Trophoblast cell (in vitro differentiated cells and primary cell): ENCODE results near the gene AJM1.

Experiments
- DNase-seq, 2 donors: peaks; one replicate each; pipeline ENCODE4 v3.0.0-alpha.2; 2016
- H2AFZ ChIP-seq: 2 replicates; pipeline ENCODE4 v1.6.1; 2013; ENCODE audit warnings: low read length, moderate library complexity, mild to moderate bottlenecking; ENCODE audit not compliant: insufficient read depth, poor library complexity
- H2AK5ac ChIP-seq: 2 replicates; pipeline ENCODE4 v1.6.1; 2013; ENCODE audit warnings: mild to moderate bottlenecking, low read length
- H2BK120ac ChIP-seq: 2 replicates; pipeline ENCODE4 v1.6.1; 2013; ENCODE audit warnings: low read length, mild to moderate bottlenecking, moderate library complexity; ENCODE audit not compliant: insufficient read depth, poor library complexity
- H2BK12ac ChIP-seq: 2 replicates; pipeline ENCODE4 v1.6.1; 2013; ENCODE audit warnings: mild to moderate bottlenecking, low read length, moderate library complexity
- H2BK5ac ChIP-seq: 2 replicates; pipeline ENCODE4 v1.6.1; 2013; ENCODE audit warnings: low read length, low read depth, moderate library complexity, mild to moderate bottlenecking; ENCODE audit not compliant: poor library complexity
- H3K14ac ChIP-seq: 2 replicates; pipeline ENCODE4 v1.6.1; 2013; ENCODE audit warnings: mild to moderate bottlenecking, low read length
- H3K18ac ChIP-seq: 2 replicates; pipeline ENCODE4 v1.6.1; 2013; ENCODE audit warnings: mild to moderate bottlenecking, low read length
- H3K23ac ChIP-seq: 2 replicates; pipeline ENCODE4 v1.6.1; 2013; ENCODE audit warnings: low read length
- H3K27ac ChIP-seq: 2 replicates; pipeline ENCODE4 v1.5.1; 2013; ENCODE audit warnings: low read depth, mild to moderate bottlenecking, inconsistent platforms, low read length, moderate library complexity
- H3K27me3 ChIP-seq: 2 replicates; pipeline ENCODE4 v1.6.1; 2013; ENCODE audit warnings: inconsistent platforms, mild to moderate bottlenecking, low read length, moderate library complexity; ENCODE audit not compliant: insufficient read depth
- H3K36me3 ChIP-seq, 2 experiments: 1 replicate in 1 of 2; 2 replicates in 1 of 2; pipeline ENCODE4 v1.6.1; 2013; ENCODE audit warnings: low read length in 2 of 2, mild to moderate bottlenecking in 2 of 2, moderate library complexity in 1 of 2; ENCODE audit not compliant: insufficient read depth in 2 of 2, control insufficient read depth in 1 of 2
- H3K4ac ChIP-seq: 2 replicates; pipeline ENCODE4 v1.6.1; 2013; ENCODE audit warnings: low read depth, mild to moderate bottlenecking, low read length, moderate library complexity
- H3K4me1 ChIP-seq, 2 experiments: 1 replicate in 1 of 2; 2 replicates in 1 of 2; pipeline ENCODE4 v1.6.1; 2013; ENCODE audit warnings: low read length in 2 of 2, mild to moderate bottlenecking in 2 of 2, moderate library complexity in 1 of 2; ENCODE audit not compliant: insufficient read depth in 2 of 2, control insufficient read depth in 1 of 2
- H3K4me2 ChIP-seq: 2 replicates; pipeline ENCODE4 v1.6.1; 2013; ENCODE audit warnings: inconsistent platforms, mild to moderate bottlenecking, low read length, moderate library complexity
- H3K4me3 ChIP-seq: 2 replicates; pipeline ENCODE4 v1.5.1; 2013; ENCODE audit warnings: mild to moderate bottlenecking, low read depth, low read length, inconsistent platforms
- H3K79me1 ChIP-seq: one replicate; pipeline ENCODE4 v1.6.1; 2013; ENCODE audit warnings: low read length
- H3K79me2 ChIP-seq: 2 replicates; pipeline ENCODE4 v1.6.1; 2013; ENCODE audit warnings: low read length, mild to moderate bottlenecking; ENCODE audit not compliant: control insufficient read depth, insufficient read depth, poor library complexity
- H3K9ac ChIP-seq: 2 replicates; pipeline ENCODE4 v1.6.1; 2013; ENCODE audit warnings: mild to moderate bottlenecking, low read length
- H3K9me3 ChIP-seq: 2 replicates; pipeline ENCODE4 v1.6.1; 2013; ENCODE audit warnings: low read depth, mild to moderate bottlenecking, control low read depth, inconsistent platforms, low read length; ENCODE audit not compliant: insufficient read depth
- H4K12ac ChIP-seq: 2 replicates; pipeline ENCODE4 v1.6.1; 2013; ENCODE audit warnings: low read depth, mild to moderate bottlenecking, low read length, moderate library complexity
- H4K8ac ChIP-seq: 2 replicates; pipeline ENCODE4 v1.6.1; 2013; ENCODE audit warnings: low read depth, mild to moderate bottlenecking, low read length, moderate library complexity
- H4K91ac ChIP-seq: one replicate; pipeline ENCODE4 v1.6.1; 2013; ENCODE audit warnings: low read depth, mild to moderate bottlenecking, low read length, moderate library complexity
- WGBS: extraction: QIAGEN DNeasy Blood & Tissue Kit; methylation state at CpG from one replicate; pipeline ENCODE4 v1.1.7; 2013; ENCODE audit warnings: missing lambda C conversion rate; ENCODE audit not compliant: insufficient read length, insufficient coverage; ENCODE audit errors: extremely low coverage; 5-methylcytosine and 5-hydroxymethylcytosine counted together

The AJM1 gene

DNA sequence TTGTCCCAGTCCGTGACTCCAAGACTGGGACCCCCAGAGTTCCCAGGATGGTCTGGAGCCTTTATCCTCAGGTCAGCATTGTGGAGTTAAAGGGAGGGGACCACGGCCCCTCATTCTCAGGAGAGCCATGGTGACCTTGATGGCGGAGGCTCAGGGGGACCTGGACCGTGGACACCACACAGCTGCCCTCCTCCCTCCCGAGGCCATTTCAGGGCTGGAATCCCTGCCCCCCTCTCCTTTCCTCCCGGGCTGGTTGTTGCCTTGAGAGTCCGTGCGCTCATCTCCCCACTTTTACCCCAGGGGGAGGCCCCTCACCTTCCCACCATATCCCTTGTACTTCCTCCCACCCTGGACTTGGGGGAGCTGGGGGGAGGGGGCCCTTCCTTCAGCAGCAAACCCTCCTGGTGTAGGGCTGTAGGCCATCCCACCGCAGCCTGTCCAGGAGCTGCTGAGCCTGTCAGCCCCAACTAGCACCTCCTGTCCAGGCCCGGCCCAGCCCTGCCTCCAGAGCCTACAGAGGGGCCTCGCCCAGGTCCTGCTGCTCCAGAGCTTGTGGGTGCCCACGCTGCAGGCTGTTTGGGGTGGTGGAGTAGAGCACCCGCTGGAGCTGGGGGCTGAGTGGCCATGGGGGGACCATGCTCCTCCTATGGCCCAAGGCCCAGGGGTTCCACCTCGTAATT, 14.3 kb upstream of the AJM1 start:
- Histone ChIP-seq H2BK120ac (no peak overlapping the region), H3K27ac (no peak overlapping the region), H4K91ac (no peak overlapping the region), H3K14ac (no peak overlapping the region), H3K36me3 (peaks cover 93 to 95% of the 10 kb centered on the region in 2 experiments), H4K12ac (no peak overlapping the region), H2AFZ (no peak overlapping the region), H3K18ac (no peak overlapping the region), H3K27me3 (no peaks in the 10 kb centered on the region), H3K4me1 (no peaks in the 10 kb centered on the region), H2AK5ac (no peak overlapping the region), H3K79me1 (no peaks in the 10 kb centered on the region), H3K4me2 (no peak overlapping the region), H3K9ac (no peak overlapping the region), H3K4ac (no peak overlapping the region), H3K79me2 (no peaks in the 10 kb centered on the region), H4K8ac (no peak overlapping the region), H2BK5ac (no peak overlapping the region), H3K23ac (no peak overlapping the region), H2BK12ac (no peak overlapping the region), H3K4me3 (no peak overlapping the region), H3K9me3 (no peaks in the 10 kb centered on the region)
- DNase-seq = no peak
- no CpG with 5 or more reads among the region's 14 CpGs for WGBS

- Histone ChIP-seq H2AFZ (no peak overlapping the region), H2BK120ac (no peak overlapping the region), H3K18ac (no peak overlapping the region), H3K4me3 (no peak overlapping the region), H4K91ac (no peak overlapping the region), H3K27me3 (no peaks in the 10 kb centered on the region), H3K9me3 (no peaks in the 10 kb centered on the region), H2BK12ac (no peak overlapping the region), H3K4me1 (no peaks in the 10 kb centered on the region), H3K4ac (no peak overlapping the region), H3K36me3 (peaks cover 89 to 90% of the 10 kb centered on the region in 2 experiments), H4K12ac (no peak overlapping the region), H3K9ac (no peak overlapping the region), H2BK5ac (no peak overlapping the region), H3K23ac (no peak overlapping the region), H3K79me1 (no peaks in the 10 kb centered on the region), H3K14ac (no peak overlapping the region), H2AK5ac (no peak overlapping the region), H3K79me2 (no peaks in the 10 kb centered on the region), H3K27ac (no peak overlapping the region), H4K8ac (no peak overlapping the region), H3K4me2 (no peak overlapping the region)
- WGBS = no CpG with 5 or more reads among the region's 31 CpGs
- no peak for DNase-seq
These were observed 13.7 kb upstream of the AJM1 start for GRCh38 chr9:136828474-136829140.

DNA sequence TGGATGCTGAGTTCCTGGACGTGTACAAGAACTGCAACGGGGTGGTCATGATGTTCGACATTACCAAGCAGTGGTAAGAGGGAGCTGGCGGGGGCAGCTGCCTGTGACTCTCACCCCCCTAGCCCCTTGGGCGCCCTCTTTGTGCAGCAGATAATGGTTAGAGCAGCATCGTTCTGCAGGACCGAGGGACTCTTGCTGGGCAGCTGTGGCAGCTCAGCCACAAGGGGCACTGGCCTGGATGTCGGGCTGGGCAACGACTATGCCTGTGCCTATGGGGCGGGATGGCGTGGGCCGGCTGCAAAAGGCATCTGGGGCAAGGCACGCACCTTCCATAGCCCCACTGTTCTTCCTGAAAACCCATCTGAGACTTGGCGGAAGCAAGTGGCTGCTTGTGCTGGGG, 12.9 kb upstream of the AJM1 start:
- H2BK5ac ChIP-seq = no peak overlapping the region
- H3K79me2 ChIP-seq = no peaks in the 10 kb centered on the region
- H2AK5ac ChIP-seq = no peak overlapping the region
- H3K79me1 ChIP-seq = no peaks in the 10 kb centered on the region
- WGBS = no CpG with 5 or more reads among the region's 14 CpGs
- H3K18ac ChIP-seq = no peak overlapping the region
- H3K9me3 ChIP-seq = no peaks in the 10 kb centered on the region
- H4K8ac ChIP-seq = no peak overlapping the region
- DNase-seq = no peak
- H3K23ac ChIP-seq = no peak overlapping the region
- H4K91ac ChIP-seq = no peak overlapping the region
- no peaks in the 10 kb centered on the region for H3K27me3 ChIP-seq
- no peak overlapping the region for H3K14ac ChIP-seq
- H2BK120ac ChIP-seq = no peak overlapping the region
- peaks cover 87 to 88% of the 10 kb centered on the region in 2 experiments for H3K36me3 ChIP-seq
- no peak overlapping the region for H3K27ac ChIP-seq
- H2AFZ ChIP-seq = no peak overlapping the region
- H3K9ac ChIP-seq = no peak overlapping the region
- H4K12ac ChIP-seq = no peak overlapping the region
- H3K4me2 ChIP-seq = no peak overlapping the region
- no peaks in the 10 kb centered on the region for H3K4me1 ChIP-seq
- H3K4me3 ChIP-seq = no peak overlapping the region
- no peak overlapping the region for H3K4ac ChIP-seq
- no peak overlapping the region for H2BK12ac ChIP-seq

DNA sequence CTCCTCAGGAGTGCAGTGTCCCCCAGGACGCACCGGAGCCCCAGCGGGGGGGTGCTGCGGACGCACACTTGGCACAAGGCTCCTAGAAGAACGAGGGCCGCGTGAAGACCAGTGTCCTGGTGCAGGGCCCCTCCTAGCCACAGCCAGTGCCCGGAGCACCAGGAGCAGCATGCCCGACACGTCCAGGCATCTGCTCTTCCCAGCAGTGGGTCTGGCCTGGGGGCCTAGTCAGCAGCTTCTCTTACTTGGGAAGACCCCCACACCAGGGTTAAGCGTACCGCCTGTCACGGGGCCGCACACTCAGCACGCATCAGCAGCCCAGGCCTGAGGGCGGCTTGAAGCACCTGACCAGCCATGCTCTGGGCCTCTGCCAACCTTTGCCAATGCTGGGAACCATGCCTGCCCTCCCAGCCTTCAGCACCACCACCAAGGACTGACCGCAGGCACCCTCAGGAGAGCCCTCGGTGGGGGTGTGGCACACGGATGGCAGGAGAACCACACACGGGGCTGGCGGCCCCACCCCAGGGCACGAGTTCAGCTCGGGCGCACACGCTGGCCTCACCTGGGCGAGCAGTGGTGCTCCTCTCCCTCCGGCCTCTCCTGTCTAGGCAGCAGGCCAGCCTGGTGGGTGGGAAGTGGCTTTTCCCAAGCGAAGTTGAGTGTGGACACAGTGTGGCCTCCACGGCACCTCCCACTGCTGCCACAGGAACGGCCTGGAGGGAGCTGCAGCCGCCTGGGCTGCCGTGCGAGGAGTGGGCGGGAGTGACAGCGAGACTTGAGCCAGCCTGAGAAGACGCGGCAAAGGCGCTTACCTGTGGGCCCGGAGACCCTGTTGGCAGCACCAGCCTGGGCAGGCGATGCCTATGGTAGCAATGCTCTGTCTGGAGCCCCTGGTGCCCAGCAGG, 12.0 kb upstream of the AJM1 start:
- peaks cover 82 to 84% of the 10 kb centered on the region in 2 experiments for H3K36me3 ChIP-seq
- no peak overlapping the region for H3K14ac ChIP-seq
- no peak overlapping the region for H3K27ac ChIP-seq
- no peak overlapping the region for H2BK12ac ChIP-seq
- no peak overlapping the region for H4K8ac ChIP-seq
- H2AK5ac ChIP-seq = no peak overlapping the region
- no peaks in the 10 kb centered on the region for H3K79me2 ChIP-seq
- no peak for DNase-seq
- no peak overlapping the region for H3K4ac ChIP-seq
- no peak overlapping the region for H3K9ac ChIP-seq
- H2AFZ ChIP-seq = no peak overlapping the region
- H3K18ac ChIP-seq = no peak overlapping the region
- no peak overlapping the region for H2BK5ac ChIP-seq
- no CpG with 5 or more reads among the region's 41 CpGs for WGBS
- H2BK120ac ChIP-seq = no peak overlapping the region
- no peaks in the 10 kb centered on the region for H3K4me1 ChIP-seq
- H3K27me3 ChIP-seq = no peaks in the 10 kb centered on the region
- H3K79me1 ChIP-seq = no peaks in the 10 kb centered on the region
- H4K91ac ChIP-seq = no peak overlapping the region
- H3K4me3 ChIP-seq = no peak overlapping the region
- no peak overlapping the region for H3K23ac ChIP-seq
- H3K4me2 ChIP-seq = no peak overlapping the region
- H4K12ac ChIP-seq = no peak overlapping the region
- no peaks in the 10 kb centered on the region for H3K9me3 ChIP-seq
